ENCODE results near the gene IFITM1. TPM values are rescaled to one million over a fixed set of nuclear protein-coding genes. Genes with fewer than 3 reads are reported as not detected.

The IFITM1 gene
- total RNA-seq, 1 donor from 2014 or later = 38.2 TPM

DNA sequence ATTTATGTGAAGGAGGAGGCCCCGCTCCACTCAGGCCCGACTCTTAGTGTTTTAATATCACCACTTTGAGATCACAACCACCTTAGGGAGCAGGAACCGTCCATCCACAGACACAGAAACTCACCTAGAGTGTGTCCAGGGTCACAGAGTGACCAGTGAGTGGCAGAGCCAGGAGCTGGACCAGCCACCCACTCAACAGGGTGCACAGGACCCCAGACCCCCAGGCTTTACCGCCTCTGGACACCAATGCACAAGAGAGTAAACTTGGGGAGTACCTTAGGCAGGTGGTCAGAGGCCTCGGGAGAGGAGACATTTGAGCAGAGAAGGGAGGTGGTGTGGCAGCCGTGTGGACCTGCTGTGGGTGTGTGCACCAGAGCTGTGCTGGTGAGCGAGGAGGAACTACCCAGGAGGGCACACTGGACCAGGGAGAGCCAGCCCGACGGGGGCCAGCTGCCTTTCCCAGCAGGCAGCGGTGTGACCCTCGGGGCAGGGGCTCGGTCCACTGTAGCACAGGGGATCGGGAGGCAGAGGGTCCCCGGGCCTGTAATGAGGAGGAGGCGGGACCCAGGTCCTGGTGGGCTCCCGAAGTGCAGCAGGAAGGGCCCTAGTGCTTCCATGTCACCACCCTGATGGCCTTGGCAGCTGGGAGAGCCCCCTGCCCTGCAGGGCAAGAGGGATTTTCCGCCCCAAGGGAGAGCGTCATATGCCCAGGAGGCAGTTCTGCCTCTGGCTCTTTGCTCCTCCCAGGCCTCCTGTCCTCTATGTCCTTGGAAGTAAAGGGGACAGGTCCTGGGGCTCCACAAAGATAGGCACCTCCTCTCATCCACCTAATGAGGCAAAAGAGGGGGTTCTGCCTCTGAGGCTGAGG is 43.2 kb upstream of the IFITM1 start:
- Histone ChIP-seq H3K36me3 (ENCODE audit: control insufficient read depth, insufficient read depth, low read length) (no peaks in the 10 kb centered on the region), H3K4me3 (ENCODE audit: low read depth, low read length) (no peak overlapping the region)
- TF ChIP-seq, protein P1, sequence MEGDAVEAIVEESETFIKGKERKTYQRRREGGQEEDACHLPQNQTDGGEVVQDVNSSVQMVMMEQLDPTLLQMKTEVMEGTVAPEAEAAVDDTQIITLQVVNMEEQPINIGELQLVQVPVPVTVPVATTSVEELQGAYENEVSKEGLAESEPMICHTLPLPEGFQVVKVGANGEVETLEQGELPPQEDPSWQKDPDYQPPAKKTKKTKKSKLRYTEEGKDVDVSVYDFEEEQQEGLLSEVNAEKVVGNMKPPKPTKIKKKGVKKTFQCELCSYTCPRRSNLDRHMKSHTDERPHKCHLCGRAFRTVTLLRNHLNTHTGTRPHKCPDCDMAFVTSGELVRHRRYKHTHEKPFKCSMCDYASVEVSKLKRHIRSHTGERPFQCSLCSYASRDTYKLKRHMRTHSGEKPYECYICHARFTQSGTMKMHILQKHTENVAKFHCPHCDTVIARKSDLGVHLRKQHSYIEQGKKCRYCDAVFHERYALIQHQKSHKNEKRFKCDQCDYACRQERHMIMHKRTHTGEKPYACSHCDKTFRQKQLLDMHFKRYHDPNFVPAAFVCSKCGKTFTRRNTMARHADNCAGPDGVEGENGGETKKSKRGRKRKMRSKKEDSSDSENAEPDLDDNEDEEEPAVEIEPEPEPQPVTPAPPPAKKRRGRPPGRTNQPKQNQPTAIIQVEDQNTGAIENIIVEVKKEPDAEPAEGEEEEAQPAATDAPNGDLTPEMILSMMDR (IDR thresholded peaks at IDR 0.05; ENCODE audit: insufficient read depth, low read length, poor library complexity, severe bottlenecking) = no peak

DNA sequence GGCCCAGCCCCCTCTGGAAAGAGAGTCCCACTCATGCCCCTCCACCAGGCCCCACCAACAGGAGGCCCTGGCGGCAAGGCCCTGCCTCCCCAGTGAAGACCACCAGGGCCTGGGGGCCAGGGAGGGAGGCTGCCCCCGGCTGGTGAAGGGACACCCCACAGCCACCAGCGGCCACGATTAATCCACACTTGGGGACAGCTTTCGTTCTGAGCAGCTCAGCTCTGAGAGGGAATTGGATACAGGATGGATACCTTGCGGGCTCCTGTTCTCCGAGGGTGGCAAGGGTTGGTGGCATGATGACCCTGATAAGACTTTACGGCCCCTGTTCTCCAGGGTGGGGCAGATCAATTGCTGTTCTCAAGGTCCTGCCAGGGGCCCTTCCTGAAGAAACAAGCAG is 42.5 kb upstream of the IFITM1 start:
- no peak overlapping the region for H3K4me3 ChIP-seq (ENCODE audit: low read depth, low read length)
- H3K36me3 ChIP-seq (ENCODE audit: control insufficient read depth, insufficient read depth, low read length) = no peaks in the 10 kb centered on the region
- TF ChIP-seq, protein P1 (IDR thresholded peaks at IDR 0.05; ENCODE audit: insufficient read depth, low read length, poor library complexity, severe bottlenecking) = no peak
- H3K27me3 ChIP-seq (ENCODE audit: control insufficient read depth, insufficient read depth, low read length) = peaks cover 27% of the 10 kb centered on the region
- no peak for DNase-seq (ENCODE audit: low read depth)

More for the DNA sequence above, 43.2 kb upstream of the IFITM1 start:
- H3K27me3 ChIP-seq (ENCODE audit: control insufficient read depth, insufficient read depth, low read length) = peaks cover 27% of the 10 kb centered on the region
- DNase-seq (ENCODE audit: low read depth) = no peak

DNA sequence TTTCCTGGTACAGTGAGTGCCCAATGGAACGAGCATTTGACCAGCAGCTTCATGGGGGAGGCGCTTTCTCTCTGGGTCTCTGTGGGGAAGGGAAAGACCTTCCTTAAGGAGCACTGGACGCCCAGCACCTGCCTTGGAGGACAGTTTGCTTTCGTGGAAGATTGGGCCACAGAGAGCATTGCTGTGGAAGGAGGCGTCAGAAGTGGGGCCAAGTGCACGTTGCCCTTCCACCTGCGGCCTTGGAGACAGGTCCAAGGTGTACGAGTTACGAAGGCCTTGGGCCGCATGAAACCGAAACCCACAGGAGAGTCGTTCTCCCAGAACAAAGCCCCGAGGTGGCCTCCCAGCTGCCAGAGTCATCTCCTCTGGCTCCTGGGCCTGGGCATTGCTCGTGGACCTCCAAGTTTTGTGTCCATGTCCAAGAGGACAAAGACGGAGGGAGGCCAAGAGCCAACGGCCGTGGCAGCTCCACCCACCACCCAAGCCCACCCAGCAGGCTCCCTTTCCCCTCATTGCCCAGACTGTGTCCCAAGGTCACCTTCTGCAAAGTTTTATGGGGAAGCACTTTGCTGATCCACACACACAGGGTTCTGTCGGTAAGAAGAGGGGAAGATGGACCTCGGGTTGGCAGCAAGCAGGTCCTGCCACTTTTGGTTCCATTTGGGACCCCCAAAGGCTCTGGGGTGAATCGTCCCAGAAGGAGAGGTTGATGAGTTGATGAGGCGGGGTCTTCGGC is 41.5 kb upstream of the IFITM1 start:
- DNase-seq (ENCODE audit: low read depth) = no peak

DNA sequence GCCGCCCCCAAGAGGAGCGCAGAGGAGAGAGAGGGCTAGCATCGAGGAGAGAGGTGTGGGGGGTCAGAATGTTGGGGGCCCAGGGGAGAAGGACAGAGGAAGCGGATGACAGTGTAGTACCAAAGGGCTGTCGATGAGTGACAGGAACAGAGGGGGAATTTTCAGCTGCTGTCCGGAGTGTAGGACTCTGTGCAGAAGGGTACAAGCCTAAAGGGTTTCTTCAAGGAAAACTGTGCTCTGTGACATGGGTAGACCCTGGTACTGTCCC is 41.0 kb upstream of the IFITM1 start:
- H3K27me3 ChIP-seq (ENCODE audit: control insufficient read depth, insufficient read depth, low read length) = peaks cover 27% of the 10 kb centered on the region
- no peak overlapping the region for H3K4me3 ChIP-seq (ENCODE audit: low read depth, low read length)
- DNase-seq (ENCODE audit: low read depth) = no peak
- no peaks in the 10 kb centered on the region for H3K36me3 ChIP-seq (ENCODE audit: control insufficient read depth, insufficient read depth, low read length)
- TF ChIP-seq, protein P1 (IDR thresholded peaks at IDR 0.05; ENCODE audit: insufficient read depth, low read length, poor library complexity, severe bottlenecking) = no peak

More for the DNA sequence above, 41.5 kb upstream of the IFITM1 start:
- Histone ChIP-seq H3K27me3 (ENCODE audit: control insufficient read depth, insufficient read depth, low read length) (peaks cover 27% of the 10 kb centered on the region), H3K36me3 (ENCODE audit: control insufficient read depth, insufficient read depth, low read length) (no peaks in the 10 kb centered on the region), H3K4me3 (ENCODE audit: low read depth, low read length) (no peak overlapping the region)
- TF ChIP-seq, protein P1 (IDR thresholded peaks at IDR 0.05; ENCODE audit: insufficient read depth, low read length, poor library complexity, severe bottlenecking) = no peak

DNA sequence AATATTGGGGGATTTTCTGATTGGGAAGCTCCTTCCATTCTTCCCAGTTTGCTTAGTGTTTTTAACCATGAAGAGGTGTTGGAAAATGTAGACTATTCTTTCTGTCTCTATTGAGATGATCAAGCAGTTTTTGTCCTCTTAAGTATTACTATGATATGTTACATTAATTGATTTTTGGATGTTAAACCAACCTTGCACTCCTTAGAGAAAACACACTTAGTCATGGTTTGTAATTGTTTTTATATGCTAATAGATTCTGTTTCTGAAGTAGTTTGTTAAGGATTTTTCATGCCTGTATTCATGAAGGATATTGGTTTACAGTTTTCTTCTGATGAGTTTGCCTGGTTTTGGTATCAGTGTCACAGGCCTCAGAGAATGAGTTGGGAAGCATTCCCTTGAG is 37.6 kb upstream of the IFITM1 start:
- Histone ChIP-seq H3K4me3 (ENCODE audit: low read depth, low read length) (no peak overlapping the region), H3K27me3 (ENCODE audit: control insufficient read depth, insufficient read depth, low read length) (peaks cover 47% of the 10 kb centered on the region), H3K36me3 (ENCODE audit: control insufficient read depth, insufficient read depth, low read length) (no peaks in the 10 kb centered on the region)
- TF ChIP-seq, protein P1 (IDR thresholded peaks at IDR 0.05; ENCODE audit: insufficient read depth, low read length, poor library complexity, severe bottlenecking) = no peak
- no peak for DNase-seq (ENCODE audit: low read depth)
